Measurements from ENCODE around the gene CNTFR.

DNA sequence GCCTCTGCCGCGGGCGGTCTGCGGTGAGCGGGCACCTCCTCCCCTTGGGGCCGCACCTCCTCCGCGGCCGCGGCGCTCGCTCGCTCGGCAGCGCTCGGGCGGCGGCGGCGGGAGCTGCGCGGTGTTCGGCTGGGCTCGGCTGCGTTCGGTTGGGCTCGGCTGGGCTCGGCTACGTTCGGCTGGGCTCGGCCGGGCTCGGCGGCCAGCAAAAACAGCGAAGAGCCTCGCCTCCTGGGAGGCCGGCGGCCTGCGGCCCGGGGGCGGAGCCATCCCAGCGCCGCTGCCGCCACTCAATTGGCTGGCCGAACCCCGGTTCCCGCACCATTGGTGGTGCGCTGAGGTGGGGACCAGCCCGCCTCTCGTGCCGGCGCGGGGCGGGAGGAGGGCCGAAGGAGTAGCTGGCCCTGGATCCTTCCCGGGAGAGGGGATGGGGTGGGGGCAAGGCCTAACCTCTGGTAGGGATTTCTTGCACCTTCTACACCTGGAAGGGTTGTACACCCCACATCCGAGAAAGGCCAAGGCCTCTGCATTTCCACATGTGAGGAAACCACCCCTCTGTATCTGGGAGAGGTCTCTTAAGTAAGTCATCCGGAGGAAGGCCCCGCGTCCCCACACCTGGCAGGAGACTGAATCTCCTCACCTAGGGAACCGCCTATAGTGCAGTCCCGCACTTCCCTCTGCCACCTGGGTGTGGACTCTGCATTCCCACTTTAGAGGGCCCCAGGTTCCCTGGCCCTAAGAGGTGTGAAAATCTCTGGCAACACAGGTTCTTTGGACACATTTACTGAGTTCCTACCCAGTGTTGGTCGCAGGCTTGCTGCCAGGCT is 66.3 kb downstream of the CNTFR start, which contains the start of gene ENHO:
- TF ChIP-seq POLR2A (IDR thresholded peaks at IDR 0.05) (no peak), EP300 (IDR thresholded peaks at IDR 0.05) (no peak), POLR2AphosphoS5 (IDR thresholded peaks at IDR 0.05) (no peak)
